Ovary (tissue), 9 donors: ENCODE measurements around the gene BRCA1. TPM values are rescaled to one million over a fixed set of nuclear protein-coding genes. Genes with fewer than 3 reads are reported as not detected.
"Not testable (repeated sequence)": the region's sequence is repeated elsewhere in the genome, so short reads cannot be mapped to it uniquely, and the experiment has no call there.

Experiments
- DNase-seq, 5 donors: peaks; one replicate each; pipeline ENCODE4 v3.0.0-alpha.2; 2019 to 2020
- H3K27ac ChIP-seq, 2 donors: fragments of 200-600 bp; one replicate each; pipeline versions ENCODE4 v1.5.1 to v1.8.0; 2019 to 2022
- H3K27me3 ChIP-seq: fragments of 200-600 bp; one replicate; pipeline ENCODE4 v1.8.0; 2022
- H3K36me3 ChIP-seq: fragments of 200-600 bp; sonication (generic); one replicate; pipeline ENCODE4 v1.5.1; 2019
- H3K4me1 ChIP-seq: one replicate; pipeline ENCODE4 v1.8.1; 2013; ENCODE audit warnings: mild to moderate bottlenecking, moderate library complexity; ENCODE audit not compliant: insufficient read depth
- H3K4me3 ChIP-seq: fragments of 200-600 bp; sonication (generic); one replicate; pipeline ENCODE4 v1.5.1; 2017
- H3K9me3 ChIP-seq, 2 donors: fragments of 200-600 bp in 1 of 2; sonication (generic) in 1 of 2; one replicate each; pipeline versions ENCODE4 v1.5.1 to v1.8.1; 2013 to 2019; ENCODE audit warnings: mild to moderate bottlenecking in 1 of 2, moderate library complexity in 1 of 2
- EP300 ChIP-seq: sonication (generic); formaldehyde crosslinking; IDR thresholded peaks from one replicate; pipeline ENCODE4 v1.6.1; 2017; ENCODE audit warnings: antibody characterized with exemption
- POLR2A ChIP-seq: fragments of 450-650 bp; IDR thresholded peaks from one replicate; pipeline ENCODE4 v1.6.1; 2017; ENCODE audit warnings: antibody characterized with exemption, mild to moderate bottlenecking, moderate library complexity
- WGBS, 3 donors: extraction: QIAGEN DNeasy Blood & Tissue Kit in 1 of 3; methylation state at CpG; one replicate each; pipeline versions ENCODE4 v1.1.5 to v1.1.7; 2013 to 2017; 5-methylcytosine and 5-hydroxymethylcytosine counted together
- intact Hi-C, 4 donors: fragments of 100-400 bp; cut with DNase I; formaldehyde crosslinking; loops; one replicate each; pipeline versions ENCODE4 v1.11.0 to v1.15.1; 2022 to 2023
- polyA plus RNA-seq, 2 donors: library from polyadenylated mRNA; stranded (reverse); fragments of 200-250 nt in 1 of 2; fragments of 350-450 nt in 1 of 2; fragmentation: Illumina TruSeq in 1 of 2; extraction: RNeasy Lipid Tissue Mini Kit (QIAGEN cat#74804) in 1 of 2; gene quantifications; one replicate each; pipeline ENCODE4 v1.2.3, GENCODE V29; 2013 to 2014
- total RNA-seq, 7 donors: library from RNA; depleted of rRNA in 2 of 7; stranded (reverse); fragments of >200 nt in 2 of 7; fragmentation: NEBNext Ultra II Directional in 3 of 7; extraction: Animal tissue kit (Norgen Biotek cat#: 25700) in 3 of 7; gene quantifications; one replicate each; pipeline versions ENCODE4 v1.1.0 to v1.2.4, GENCODE V29; 2016 to 2023
- TF ChIP-seq, protein P1 (sequence below), 3 donors: fragments of 450-650 bp in 2 of 3; fragments of 200-600 bp in 1 of 3; IDR thresholded peaks; one replicate each; pipeline versions ENCODE4 v1.5.1 to v1.8.0; 2016 to 2022; ENCODE audit warnings: antibody characterized with exemption in 3 of 3, mild to moderate bottlenecking in 1 of 3
- donor health status: DM: no; HTN: no; CAD: no; lungs with moderate emphysema.
- donor health status: DM: no; HTN: no; CAD: no.
- donor health status: Bipolar disorder and iron deficiency.
- donor health status: DM: yes; HTN: yes; CAD: no.
- donor health status: DM: no; HTN: no; CAD: no.
- donor health status: DM: yes; HTN: yes; CAD: no.

Gene BRCA1
- total and polyA plus RNA-seq, 9 donors: 1.9 to 5.4 (median 4.8) TPM

- 65 to 78% (median 73%) methylated on average over 2 of the region's 2 CpGs for WGBS, 3 donors
- H3K9me3 ChIP-seq: no peaks in the 10 kb centered on the region
- no peak for DNase-seq
- no peaks in the 10 kb centered on the region for H3K36me3 ChIP-seq
- H3K27me3 ChIP-seq: no peaks in the 10 kb centered on the region
- no peaks in the 10 kb centered on the region for H3K4me1 ChIP-seq
- H3K27ac ChIP-seq: no peak overlapping the region
- TF ChIP-seq EP300 (no peak), POLR2A (no peak)
- TF ChIP-seq, protein P1, sequence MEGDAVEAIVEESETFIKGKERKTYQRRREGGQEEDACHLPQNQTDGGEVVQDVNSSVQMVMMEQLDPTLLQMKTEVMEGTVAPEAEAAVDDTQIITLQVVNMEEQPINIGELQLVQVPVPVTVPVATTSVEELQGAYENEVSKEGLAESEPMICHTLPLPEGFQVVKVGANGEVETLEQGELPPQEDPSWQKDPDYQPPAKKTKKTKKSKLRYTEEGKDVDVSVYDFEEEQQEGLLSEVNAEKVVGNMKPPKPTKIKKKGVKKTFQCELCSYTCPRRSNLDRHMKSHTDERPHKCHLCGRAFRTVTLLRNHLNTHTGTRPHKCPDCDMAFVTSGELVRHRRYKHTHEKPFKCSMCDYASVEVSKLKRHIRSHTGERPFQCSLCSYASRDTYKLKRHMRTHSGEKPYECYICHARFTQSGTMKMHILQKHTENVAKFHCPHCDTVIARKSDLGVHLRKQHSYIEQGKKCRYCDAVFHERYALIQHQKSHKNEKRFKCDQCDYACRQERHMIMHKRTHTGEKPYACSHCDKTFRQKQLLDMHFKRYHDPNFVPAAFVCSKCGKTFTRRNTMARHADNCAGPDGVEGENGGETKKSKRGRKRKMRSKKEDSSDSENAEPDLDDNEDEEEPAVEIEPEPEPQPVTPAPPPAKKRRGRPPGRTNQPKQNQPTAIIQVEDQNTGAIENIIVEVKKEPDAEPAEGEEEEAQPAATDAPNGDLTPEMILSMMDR (IDR thresholded peaks at IDR 0.05): no peak
- intact Hi-C loops: loop anchor here in 1 of 4 donors (10.0 kb wide), 1 partner anchor 83 kb away; the partner anchor contains the start of gene TMEM106A
- H3K4me3 ChIP-seq: no peak overlapping the region
These were observed 7.0 kb upstream of the BRCA1 start for GRCh38 chr17:43132117-43132516.

DNA sequence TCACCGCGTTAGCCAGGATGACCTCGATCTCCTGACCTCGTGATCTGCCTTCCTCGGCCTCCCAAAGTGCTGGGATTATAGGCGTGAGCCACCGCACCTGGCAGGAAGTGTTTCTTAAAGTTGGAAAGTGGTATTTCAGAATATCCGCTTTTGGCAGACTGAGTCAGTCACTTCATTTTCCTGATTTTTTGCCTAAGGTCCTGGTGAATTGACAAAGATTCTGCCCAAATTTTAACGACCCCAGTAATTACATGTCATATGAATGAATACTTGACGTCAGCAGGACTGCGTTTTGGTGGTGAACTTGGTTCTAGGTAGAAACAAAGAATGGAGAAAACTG lies 4.5 kb upstream of the BRCA1 start:
- Histone ChIP-seq H3K9me3 (no peaks in the 10 kb centered on the region), H3K27ac (peak overlapping the region; percentile 4 to 63), H3K4me1 (peaks cover 8% of the 10 kb centered on the region), H3K27me3 (no peaks in the 10 kb centered on the region), H3K4me3 (no peak overlapping the region), H3K36me3 (no peaks in the 10 kb centered on the region)
- intact Hi-C loops: loop anchor here in 2 of 4 donors (5.0 to 10.0 kb wide), 3 partner anchors 85 to 107 kb away; partner anchors contain the start of genes RND2 (in 1 of the 2), TMEM106A (in 1 of the 2) and VAT1 (in 1 of the 2)
- 10 to 25% (median 11%) methylated on average over 11 of the region's 11 CpGs for WGBS, 3 donors
- no peak for DNase-seq
- TF ChIP-seq POLR2A: no peak
- TF ChIP-seq, protein P1 (IDR thresholded peaks at IDR 0.05): no peak
- TF ChIP-seq EP300: no peak

GRCh38 chr17:43127333-43127876 lies 2.2 kb upstream of the BRCA1 start:
- H3K4me3 ChIP-seq, H3K36me3 ChIP-seq, H3K4me1 ChIP-seq, H3K9me3 ChIP-seq, DNase-seq, H3K27me3 ChIP-seq, H3K27ac ChIP-seq: not testable (repeated sequence)
- intact Hi-C loops: loop anchor here in 2 of 4 donors (5.0 kb wide), 2 partner anchors 100 to 105 kb away; partner anchors contain the start of genes RND2 (in 1 of the 2) and VAT1 (in 1 of the 2)
- WGBS, 3 donors: 87 to 91% (median 87%) methylated on average over 6 of the region's 6 CpGs

DNA sequence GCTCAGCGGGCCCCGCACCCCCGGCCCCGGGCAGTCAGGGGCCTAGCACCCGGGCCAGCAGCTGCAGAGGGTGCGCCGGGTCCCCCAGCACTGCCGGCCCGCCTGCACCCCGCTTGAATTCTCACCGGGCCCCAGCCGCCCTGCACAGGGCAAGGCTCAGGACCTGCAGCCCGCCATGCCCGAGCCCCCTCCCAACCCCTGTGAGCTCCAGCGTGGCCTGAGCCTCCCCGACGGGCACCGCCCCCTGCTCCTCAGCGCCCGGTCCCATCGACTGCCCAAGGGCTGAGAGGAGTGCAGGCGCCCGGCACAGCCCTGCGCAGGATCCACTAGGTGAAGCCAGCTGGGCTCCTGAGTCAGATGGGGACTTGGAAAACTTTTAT lies 1.7 kb upstream of the BRCA1 start:
- Histone ChIP-seq H3K4me3 (no peak overlapping the region), H3K27ac (no peak overlapping the region), H3K36me3 (no peaks in the 10 kb centered on the region), H3K9me3 (no peaks in the 10 kb centered on the region), H3K27me3 (no peaks in the 10 kb centered on the region), H3K4me1 (peaks cover 8% of the 10 kb centered on the region)
- DNase-seq: no peak
- intact Hi-C loops: loop anchor here in 2 of 4 donors (5.0 kb wide), 2 partner anchors 100 to 105 kb away; partner anchors contain the start of genes RND2 (in 1 of the 2) and VAT1 (in 1 of the 2)
- WGBS, 3 donors: 95 to 97% (median 95%) methylated on average over 23 to 24 of the region's 24 CpGs
- TF ChIP-seq EP300 (no peak), POLR2A (no peak)
- TF ChIP-seq, protein P1 (IDR thresholded peaks at IDR 0.05): no peak
